ENCODE results near the gene NAA35. TPM values are rescaled to one million over a fixed set of nuclear protein-coding genes. Genes with fewer than 3 reads are reported as not detected.
"Not testable (repeated sequence)": the region's sequence is repeated elsewhere in the genome, so short reads cannot be mapped to it uniquely, and the experiment has no call there.

The NAA35 gene
- total RNA-seq, 1 donor from 2014 or later: 20.1 TPM

- H3K9me3 ChIP-seq: no peaks in the 10 kb centered on the region
- intact Hi-C loops (cut with DNase I): no loop called here
- DNase-seq (ENCODE audit: extremely low spot score in 2 of 2): no peak
- peaks cover 7% of the 10 kb centered on the region for H3K4me1 ChIP-seq
- no peak overlapping the region for H3K4me3 ChIP-seq
- peaks cover 0 to 18% of the 10 kb centered on the region in 2 donors for H3K36me3 ChIP-seq
- no peaks in the 10 kb centered on the region for H3K27me3 ChIP-seq
- TF ChIP-seq POLR2A (IDR thresholded peaks at IDR 0.05): no peak
- TF ChIP-seq POLR2AphosphoS5 (IDR thresholded peaks at IDR 0.05; ENCODE audit: insufficient read depth in 1 of 2, low read depth in 1 of 2): no peak
- no peak overlapping the region for H3K27ac ChIP-seq
Observed at GRCh38 chr9:85964949-85965348, 24.0 kb downstream of the NAA35 start.

DNA sequence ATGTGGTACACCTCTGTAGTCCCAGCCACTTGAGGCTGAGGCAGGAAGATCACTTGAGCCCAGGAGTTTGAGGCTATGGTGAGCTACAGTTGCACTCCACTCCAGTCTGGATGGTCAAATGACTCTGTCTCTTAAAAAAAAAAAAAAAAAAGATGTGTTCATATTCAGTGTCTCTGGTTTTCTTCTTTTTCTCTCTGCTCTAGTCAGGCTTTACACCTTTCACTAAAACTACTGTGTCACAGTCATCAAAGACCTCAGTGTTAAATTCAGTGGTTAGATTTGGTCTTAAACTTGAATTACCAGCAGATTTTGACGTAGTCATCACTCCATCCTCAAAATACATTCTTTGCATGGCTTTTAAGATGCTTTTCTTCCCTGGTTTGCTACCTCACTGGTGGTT is 28.8 kb downstream of the NAA35 start:
- Histone ChIP-seq H3K9me3 (no peaks in the 10 kb centered on the region), H3K4me1 (no peaks in the 10 kb centered on the region), H3K27ac (no peak overlapping the region), H3K36me3 (peaks cover 0 to 16% of the 10 kb centered on the region in 2 donors), H3K4me3 (no peak overlapping the region), H3K27me3 (no peaks in the 10 kb centered on the region)
- DNase-seq (ENCODE audit: extremely low spot score in 2 of 2): no peak
- TF ChIP-seq POLR2A (IDR thresholded peaks at IDR 0.05): no peak
- TF ChIP-seq, protein P1, sequence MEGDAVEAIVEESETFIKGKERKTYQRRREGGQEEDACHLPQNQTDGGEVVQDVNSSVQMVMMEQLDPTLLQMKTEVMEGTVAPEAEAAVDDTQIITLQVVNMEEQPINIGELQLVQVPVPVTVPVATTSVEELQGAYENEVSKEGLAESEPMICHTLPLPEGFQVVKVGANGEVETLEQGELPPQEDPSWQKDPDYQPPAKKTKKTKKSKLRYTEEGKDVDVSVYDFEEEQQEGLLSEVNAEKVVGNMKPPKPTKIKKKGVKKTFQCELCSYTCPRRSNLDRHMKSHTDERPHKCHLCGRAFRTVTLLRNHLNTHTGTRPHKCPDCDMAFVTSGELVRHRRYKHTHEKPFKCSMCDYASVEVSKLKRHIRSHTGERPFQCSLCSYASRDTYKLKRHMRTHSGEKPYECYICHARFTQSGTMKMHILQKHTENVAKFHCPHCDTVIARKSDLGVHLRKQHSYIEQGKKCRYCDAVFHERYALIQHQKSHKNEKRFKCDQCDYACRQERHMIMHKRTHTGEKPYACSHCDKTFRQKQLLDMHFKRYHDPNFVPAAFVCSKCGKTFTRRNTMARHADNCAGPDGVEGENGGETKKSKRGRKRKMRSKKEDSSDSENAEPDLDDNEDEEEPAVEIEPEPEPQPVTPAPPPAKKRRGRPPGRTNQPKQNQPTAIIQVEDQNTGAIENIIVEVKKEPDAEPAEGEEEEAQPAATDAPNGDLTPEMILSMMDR (IDR thresholded peaks at IDR 0.05): no peak
- no peak for TF ChIP-seq POLR2AphosphoS5 (IDR thresholded peaks at IDR 0.05; ENCODE audit: insufficient read depth in 1 of 2, low read depth in 1 of 2)
- intact Hi-C loops (cut with DNase I): no loop called here

DNA sequence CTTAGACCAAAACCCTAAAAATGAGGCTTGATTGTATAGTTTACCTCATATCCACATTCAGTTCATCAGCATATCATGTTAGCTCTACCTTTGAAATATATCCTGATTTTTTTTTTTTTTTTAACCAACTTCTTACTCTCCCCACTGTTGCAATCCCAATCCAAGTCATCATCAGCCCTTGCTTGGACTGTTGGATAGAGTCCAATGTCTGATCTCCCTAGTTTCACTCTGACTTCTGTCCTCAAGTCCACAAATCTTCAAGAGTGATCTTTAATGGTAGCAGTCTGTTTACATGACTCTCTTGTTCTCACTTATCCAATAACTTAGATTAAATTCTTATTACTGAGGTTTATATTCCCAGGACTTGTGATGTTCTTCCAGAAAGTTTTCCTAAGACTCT is 30.8 kb downstream of the NAA35 start:
- TF ChIP-seq POLR2A (IDR thresholded peaks at IDR 0.05) (no peak), POLR2AphosphoS5 (IDR thresholded peaks at IDR 0.05; ENCODE audit: insufficient read depth in 1 of 2, low read depth in 1 of 2) (no peak)
- TF ChIP-seq, protein P1 (IDR thresholded peaks at IDR 0.05): no peak
- Histone ChIP-seq H3K36me3 (peaks cover 0 to 5% of the 10 kb centered on the region in 2 donors), H3K27me3 (no peaks in the 10 kb centered on the region), H3K4me3 (no peak overlapping the region), H3K9me3 (no peaks in the 10 kb centered on the region), H3K4me1 (no peaks in the 10 kb centered on the region), H3K27ac (no peak overlapping the region)
- intact Hi-C loops (cut with DNase I): no loop called here
- DNase-seq (ENCODE audit: extremely low spot score in 2 of 2): no peak

- intact Hi-C loops (cut with DNase I): no loop called here
- no peaks in the 10 kb centered on the region for H3K4me1 ChIP-seq
- no peak overlapping the region for H3K4me3 ChIP-seq
- H3K27ac ChIP-seq: no peak overlapping the region
- H3K9me3 ChIP-seq: no peaks in the 10 kb centered on the region
- TF ChIP-seq POLR2AphosphoS5 (IDR thresholded peaks at IDR 0.05; ENCODE audit: insufficient read depth in 1 of 2, low read depth in 1 of 2) (no peak), POLR2A (IDR thresholded peaks at IDR 0.05) (no peak)
- TF ChIP-seq, protein P1 (IDR thresholded peaks at IDR 0.05): no peak
- DNase-seq (ENCODE audit: extremely low spot score in 2 of 2): no peak
- H3K36me3 ChIP-seq: peaks cover 0 to 2% of the 10 kb centered on the region in 2 donors
- H3K27me3 ChIP-seq: no peaks in the 10 kb centered on the region
Observed at GRCh38 chr9:85973238-85973637, 32.3 kb downstream of the NAA35 start.

DNA sequence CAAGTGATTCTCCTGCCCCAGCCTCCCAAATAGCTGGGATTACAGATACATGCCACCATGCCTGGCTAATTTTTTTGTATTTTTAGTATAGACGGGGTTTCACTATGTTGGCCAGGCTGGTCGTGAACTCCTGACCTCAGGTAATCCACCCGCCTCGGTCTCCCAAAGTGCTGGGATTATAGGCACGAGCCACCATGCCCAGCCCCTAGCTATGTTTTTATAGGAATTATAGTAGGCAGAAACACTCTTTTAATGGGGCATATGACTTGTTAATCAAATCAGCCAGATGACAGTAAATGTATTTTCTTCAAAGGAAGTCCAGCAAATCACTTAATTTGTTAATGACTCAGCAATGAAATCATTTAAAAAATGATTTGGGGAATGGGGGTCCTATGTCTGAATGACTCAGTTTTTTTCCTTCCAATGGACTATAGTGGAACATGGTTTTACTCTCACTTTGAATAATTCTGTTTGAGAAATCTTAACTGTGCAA is 33.2 kb downstream of the NAA35 start:
- H3K9me3 ChIP-seq; H3K4me1 ChIP-seq; intact Hi-C loops (cut with DNase I); DNase-seq (ENCODE audit: extremely low spot score in 2 of 2); H3K4me3 ChIP-seq; H3K27ac ChIP-seq; H3K27me3 ChIP-seq: not testable (repeated sequence)
- peaks cover 3 to 11% of the 10 kb centered on the region in 2 donors for H3K36me3 ChIP-seq

DNA sequence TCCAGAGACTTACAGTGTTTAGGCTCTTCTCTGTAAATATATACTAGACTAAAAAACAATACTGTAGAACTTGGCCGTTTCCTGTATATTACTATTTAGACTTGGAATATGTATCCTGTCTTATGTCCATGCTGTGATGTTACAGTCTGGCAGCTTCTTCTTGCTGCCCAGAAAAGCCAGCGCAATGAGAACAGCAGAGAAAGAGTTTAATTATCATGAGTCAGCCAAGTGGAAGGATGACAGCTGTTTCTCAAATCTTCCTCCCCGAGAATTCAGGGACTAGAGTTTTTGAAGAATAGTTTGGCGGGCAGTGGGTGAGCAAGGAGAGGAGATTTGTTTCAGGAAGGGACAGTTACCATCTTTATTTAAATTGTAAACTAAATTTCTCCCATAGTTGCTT is 37.5 kb downstream of the NAA35 start:
- no peaks in the 10 kb centered on the region for H3K4me1 ChIP-seq
- TF ChIP-seq POLR2A (IDR thresholded peaks at IDR 0.05): no peak
- no peak for TF ChIP-seq POLR2AphosphoS5 (IDR thresholded peaks at IDR 0.05; ENCODE audit: insufficient read depth in 1 of 2, low read depth in 1 of 2)
- TF ChIP-seq, protein P1 (IDR thresholded peaks at IDR 0.05): no peak
- no peak overlapping the region for H3K27ac ChIP-seq
- DNase-seq (ENCODE audit: extremely low spot score in 2 of 2): no peak
- intact Hi-C loops (cut with DNase I): no loop called here
- no peaks in the 10 kb centered on the region for H3K9me3 ChIP-seq
- no peaks in the 10 kb centered on the region for H3K27me3 ChIP-seq
- H3K4me3 ChIP-seq: no peak overlapping the region
- peaks cover 5 to 25% of the 10 kb centered on the region in 2 donors for H3K36me3 ChIP-seq

Measured in vagina (tissue), 2 donors.